ENCODE data around the gene NKD2. TPM values are rescaled to one million over a fixed set of nuclear protein-coding genes. Genes with fewer than 3 reads are reported as not detected.

Gene NKD2
- total RNA-seq, 1 donor from 2014 or later: 28.3 TPM

GRCh38 chr5:1017056-1017455, 8.5 kb downstream of the NKD2 start:
- H3K27me3 Mint-ChIP-seq: no peaks in the 10 kb centered on the region
- no peaks in the 10 kb centered on the region for H3K4me1 Mint-ChIP-seq (ENCODE audit: low read depth)

GRCh38 chr5:1017691-1018455, 9.3 kb downstream of the NKD2 start:
- Mint-ChIP-seq H3K9me3 (ENCODE audit: low read depth) (no peaks in the 10 kb centered on the region), H3K36me3 (ENCODE audit: insufficient read depth) (no peaks in the 10 kb centered on the region), H3K4me3 (ENCODE audit: low read depth) (no peak overlapping the region), H3K27ac (no peak overlapping the region), H3K27me3 (no peaks in the 10 kb centered on the region), H3K4me1 (ENCODE audit: low read depth) (no peaks in the 10 kb centered on the region)
- TF ChIP-seq CTCF (IDR thresholded peaks at IDR 0.05; ENCODE audit: unreplicated experiment): no peak
- no peak for DNase-seq (ENCODE audit: low spot score, unreplicated experiment)

More at GRCh38 chr5:1017056-1017455, 8.5 kb downstream of the NKD2 start:
- Mint-ChIP-seq H3K36me3 (ENCODE audit: insufficient read depth) (no peaks in the 10 kb centered on the region), H3K9me3 (ENCODE audit: low read depth) (no peaks in the 10 kb centered on the region), H3K27ac (no peak overlapping the region), H3K4me3 (ENCODE audit: low read depth) (no peak overlapping the region)
- no peak for TF ChIP-seq CTCF (IDR thresholded peaks at IDR 0.05; ENCODE audit: unreplicated experiment)
- DNase-seq (ENCODE audit: low spot score, unreplicated experiment): no peak

- TF ChIP-seq CTCF (IDR thresholded peaks at IDR 0.05; ENCODE audit: unreplicated experiment): no peak
- H3K4me3 Mint-ChIP-seq (ENCODE audit: low read depth): no peak overlapping the region
- no peaks in the 10 kb centered on the region for H3K27me3 Mint-ChIP-seq
- no peaks in the 10 kb centered on the region for H3K36me3 Mint-ChIP-seq (ENCODE audit: insufficient read depth)
- H3K4me1 Mint-ChIP-seq (ENCODE audit: low read depth): no peaks in the 10 kb centered on the region
- H3K27ac Mint-ChIP-seq: no peak overlapping the region
- DNase-seq (ENCODE audit: low spot score, unreplicated experiment): no peak
- no peaks in the 10 kb centered on the region for H3K9me3 Mint-ChIP-seq (ENCODE audit: low read depth)
Observed at GRCh38 chr5:1018596-1018995, 10.0 kb downstream of the NKD2 start.

GRCh38 chr5:1019001-1019905, 10.7 kb downstream of the NKD2 start:
- no peak for TF ChIP-seq CTCF (IDR thresholded peaks at IDR 0.05; ENCODE audit: unreplicated experiment)
- Mint-ChIP-seq H3K27ac (no peak overlapping the region), H3K36me3 (ENCODE audit: insufficient read depth) (no peaks in the 10 kb centered on the region)

GRCh38 chr5:1020452-1020961, 11.9 kb downstream of the NKD2 start:
- H3K36me3 Mint-ChIP-seq (ENCODE audit: insufficient read depth): no peaks in the 10 kb centered on the region
- H3K4me1 Mint-ChIP-seq (ENCODE audit: low read depth): no peaks in the 10 kb centered on the region
- no peak for TF ChIP-seq CTCF (IDR thresholded peaks at IDR 0.05; ENCODE audit: unreplicated experiment)
- H3K27ac Mint-ChIP-seq: no peak overlapping the region
- no peak for DNase-seq (ENCODE audit: low spot score, unreplicated experiment)
- H3K9me3 Mint-ChIP-seq (ENCODE audit: low read depth): no peaks in the 10 kb centered on the region
- H3K4me3 Mint-ChIP-seq (ENCODE audit: low read depth): no peak overlapping the region
- no peaks in the 10 kb centered on the region for H3K27me3 Mint-ChIP-seq

More at GRCh38 chr5:1019001-1019905, 10.7 kb downstream of the NKD2 start:
- H3K27me3 Mint-ChIP-seq: no peaks in the 10 kb centered on the region
- H3K4me1 Mint-ChIP-seq (ENCODE audit: low read depth): no peaks in the 10 kb centered on the region
- no peak for DNase-seq (ENCODE audit: low spot score, unreplicated experiment)
- H3K9me3 Mint-ChIP-seq (ENCODE audit: low read depth): no peaks in the 10 kb centered on the region
- H3K4me3 Mint-ChIP-seq (ENCODE audit: low read depth): no peak overlapping the region
